IgD-negative memory B cell (primary cell): Measurements from ENCODE around the gene NUAK1. TPM values are rescaled to one million over a fixed set of nuclear protein-coding genes. Genes with fewer than 3 reads are reported as not detected.

Experiments used
- H3K27ac Mint-ChIP-seq, 3 donors: one replicate each; pipeline ENCODE4 v1.8.0; 2020 to 2022; ENCODE audit warnings: mild to moderate bottlenecking in 3 of 3, mixed read lengths in 3 of 3, moderate library complexity in 1 of 3
- H3K27me3 Mint-ChIP-seq: one replicate; pipeline ENCODE4 v1.8.0; 2021; ENCODE audit warnings: mixed read lengths
- H3K36me3 Mint-ChIP-seq: one replicate; pipeline ENCODE4 v1.8.0; 2020; ENCODE audit warnings: mild to moderate bottlenecking, mixed read lengths
- H3K4me1 Mint-ChIP-seq, 3 donors: one replicate each; pipeline ENCODE4 v1.8.0; 2020 to 2022; ENCODE audit warnings: mixed read lengths in 3 of 3, mild to moderate bottlenecking in 1 of 3
- H3K4me3 Mint-ChIP-seq, 4 donors: one replicate each; pipeline ENCODE4 v1.8.0; 2020 to 2022; ENCODE audit warnings: mild to moderate bottlenecking in 4 of 4, mixed read lengths in 4 of 4, moderate library complexity in 3 of 4
- H3K9me3 Mint-ChIP-seq, 3 donors: one replicate each; pipeline ENCODE4 v1.8.0; 2020 to 2021; ENCODE audit warnings: mixed read lengths in 3 of 3, mild to moderate bottlenecking in 1 of 3
- polyA plus RNA-seq: library from polyadenylated mRNA; unstranded; fragments of 300-500 nt; fragmentation: Illumina TruSeq; gene quantifications from one replicate; pipeline ENCODE4 v1.2.3, GENCODE V29; 2021

NUAK1 gene
- polyA plus RNA-seq, 1 donor from 2014 or later = not detected

DNA sequence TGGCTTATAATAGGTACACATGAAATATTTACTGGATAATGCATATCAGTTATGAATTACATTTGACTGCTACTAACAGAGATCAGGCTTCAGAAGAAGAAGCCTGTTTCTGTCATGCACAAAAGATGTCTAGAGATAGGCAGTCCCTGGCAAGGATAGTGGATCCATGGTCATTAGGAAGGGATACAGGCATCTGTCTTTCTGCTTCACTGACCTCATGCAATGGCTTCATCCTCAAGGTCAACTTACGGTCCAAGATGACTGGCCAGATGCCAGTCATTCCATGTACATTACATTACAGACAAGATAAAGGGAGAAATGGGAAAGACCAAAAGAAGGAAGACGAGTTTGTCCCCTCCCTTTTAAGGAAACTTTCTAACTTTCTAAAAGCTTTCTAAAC is 94.0 kb downstream of the NUAK1 start:
- no peaks in the 10 kb centered on the region for H3K4me1 Mint-ChIP-seq
- no peaks in the 10 kb centered on the region for H3K9me3 Mint-ChIP-seq
- H3K36me3 Mint-ChIP-seq = no peaks in the 10 kb centered on the region

DNA sequence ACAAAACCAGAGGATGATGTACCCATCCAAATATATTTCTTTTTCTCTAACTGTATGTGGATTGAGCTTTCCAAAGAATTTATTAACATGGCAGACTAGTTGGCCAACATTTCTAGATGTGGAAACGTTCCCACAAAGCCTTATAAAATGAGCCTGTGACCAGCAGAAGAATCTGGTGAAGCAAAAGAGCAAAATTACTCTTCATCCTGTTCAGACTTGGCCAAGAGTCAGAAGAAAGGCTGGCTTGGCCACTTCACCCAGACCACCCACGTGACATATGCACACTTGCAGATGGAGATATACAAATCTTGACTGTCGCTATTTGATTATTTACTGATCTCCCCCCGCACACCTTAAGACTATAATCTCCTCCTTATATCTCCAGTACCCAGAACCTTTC is 96.7 kb downstream of the NUAK1 start:
- Mint-ChIP-seq H3K36me3 (no peaks in the 10 kb centered on the region), H3K4me3 (no peak overlapping the region)

More for the DNA sequence above, 94.0 kb downstream of the NUAK1 start:
- H3K4me3 Mint-ChIP-seq = peak overlapping the region in 1 of 4 donors; percentile 1
- H3K27me3 Mint-ChIP-seq = peaks cover 10% of the 10 kb centered on the region
- peak overlapping the region in 1 of 3 donors; percentile 7 for H3K27ac Mint-ChIP-seq

DNA sequence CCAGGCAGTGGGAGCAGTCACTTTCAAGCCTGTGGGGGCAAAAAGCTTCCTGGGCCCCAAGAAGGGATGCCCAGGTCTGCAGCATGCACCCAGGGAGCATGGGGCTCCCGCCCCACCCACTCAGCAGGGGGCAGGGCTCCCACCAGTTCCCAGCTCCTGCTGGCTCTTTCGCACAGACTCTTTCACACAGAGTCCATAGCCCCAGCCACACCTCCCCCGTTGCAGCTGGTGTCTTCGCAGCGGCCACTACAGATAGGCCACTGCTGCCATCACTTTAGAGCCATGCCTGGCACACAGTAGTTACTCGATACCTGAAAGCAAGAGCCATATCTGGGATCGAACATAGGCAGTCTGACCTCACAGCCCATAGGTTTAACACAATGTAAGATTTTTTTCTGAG is 98.2 kb downstream of the NUAK1 start:
- Mint-ChIP-seq H3K4me1 (no peaks in the 10 kb centered on the region), H3K9me3 (no peaks in the 10 kb centered on the region), H3K36me3 (no peaks in the 10 kb centered on the region), H3K27me3 (peaks cover 4% of the 10 kb centered on the region), H3K27ac (no peak overlapping the region), H3K4me3 (no peak overlapping the region)

More for the DNA sequence above, 96.7 kb downstream of the NUAK1 start:
- Mint-ChIP-seq H3K4me1 (no peaks in the 10 kb centered on the region), H3K27ac (no peak overlapping the region), H3K27me3 (peaks cover 3% of the 10 kb centered on the region), H3K9me3 (no peaks in the 10 kb centered on the region)

DNA sequence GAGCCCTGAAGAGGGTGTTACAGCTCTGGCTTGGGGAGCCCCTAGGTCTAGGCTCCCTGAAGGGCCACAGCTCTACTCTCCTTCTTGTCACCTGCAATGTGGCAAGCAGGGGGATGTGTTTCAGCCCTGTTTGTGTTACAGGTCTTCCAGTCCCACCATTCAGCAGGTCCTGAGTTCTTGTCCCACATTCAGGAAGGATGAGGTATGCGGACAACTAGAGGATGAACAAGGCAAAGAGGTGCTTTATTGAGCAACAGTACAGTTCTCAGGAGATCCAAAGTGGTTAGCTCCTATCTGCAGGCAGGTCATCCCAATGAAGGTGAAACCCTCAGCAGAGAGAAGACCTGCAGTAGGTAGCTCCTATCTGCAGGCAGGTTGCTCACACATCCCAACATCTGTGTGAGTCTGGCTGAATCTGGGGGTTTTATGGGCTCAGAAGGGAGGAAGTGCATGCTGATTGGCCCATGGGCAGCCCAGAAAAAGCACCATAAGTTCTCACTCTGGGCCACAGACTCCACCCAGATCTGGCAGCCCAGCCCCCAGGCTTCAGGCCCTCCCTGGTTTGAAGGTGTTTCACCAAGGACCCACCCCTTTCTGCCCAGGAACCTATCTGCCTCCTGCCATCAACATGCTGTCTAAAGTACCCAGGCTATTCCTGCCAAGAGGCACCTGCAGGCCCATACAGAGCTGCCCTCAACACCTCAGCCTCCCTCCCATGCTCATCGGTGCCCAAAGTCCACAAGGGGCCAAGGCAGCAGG is 98.9 kb downstream of the NUAK1 start:
- Mint-ChIP-seq H3K36me3 (no peaks in the 10 kb centered on the region), H3K4me1 (no peaks in the 10 kb centered on the region), H3K4me3 (no peak overlapping the region), H3K9me3 (no peaks in the 10 kb centered on the region), H3K27me3 (peaks cover 4% of the 10 kb centered on the region), H3K27ac (no peak overlapping the region)

DNA sequence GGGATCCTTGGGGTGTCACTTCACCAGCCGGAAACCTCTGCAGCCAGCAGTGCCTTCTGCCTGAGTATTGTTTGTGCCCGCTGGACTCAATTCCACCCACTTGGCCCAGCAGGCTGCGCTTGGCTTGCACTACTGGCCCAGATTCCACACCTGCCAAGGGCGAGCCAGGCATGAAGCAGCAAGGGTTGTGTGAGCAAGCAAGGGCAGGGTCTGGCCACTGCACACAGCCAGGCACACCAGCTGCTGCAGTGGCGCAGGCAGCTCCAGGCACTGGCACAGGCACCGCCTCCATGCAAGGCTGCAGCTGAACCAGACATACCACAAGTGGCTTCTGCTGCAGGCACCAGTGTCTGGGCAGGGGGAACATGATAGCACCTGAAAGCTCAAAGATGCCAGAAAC is 99.5 kb downstream of the NUAK1 start:
- peaks cover 4% of the 10 kb centered on the region for H3K27me3 Mint-ChIP-seq
- no peaks in the 10 kb centered on the region for H3K9me3 Mint-ChIP-seq
- H3K27ac Mint-ChIP-seq = no peak overlapping the region
- no peak overlapping the region for H3K4me3 Mint-ChIP-seq
- no peaks in the 10 kb centered on the region for H3K4me1 Mint-ChIP-seq
- H3K36me3 Mint-ChIP-seq = no peaks in the 10 kb centered on the region

DNA sequence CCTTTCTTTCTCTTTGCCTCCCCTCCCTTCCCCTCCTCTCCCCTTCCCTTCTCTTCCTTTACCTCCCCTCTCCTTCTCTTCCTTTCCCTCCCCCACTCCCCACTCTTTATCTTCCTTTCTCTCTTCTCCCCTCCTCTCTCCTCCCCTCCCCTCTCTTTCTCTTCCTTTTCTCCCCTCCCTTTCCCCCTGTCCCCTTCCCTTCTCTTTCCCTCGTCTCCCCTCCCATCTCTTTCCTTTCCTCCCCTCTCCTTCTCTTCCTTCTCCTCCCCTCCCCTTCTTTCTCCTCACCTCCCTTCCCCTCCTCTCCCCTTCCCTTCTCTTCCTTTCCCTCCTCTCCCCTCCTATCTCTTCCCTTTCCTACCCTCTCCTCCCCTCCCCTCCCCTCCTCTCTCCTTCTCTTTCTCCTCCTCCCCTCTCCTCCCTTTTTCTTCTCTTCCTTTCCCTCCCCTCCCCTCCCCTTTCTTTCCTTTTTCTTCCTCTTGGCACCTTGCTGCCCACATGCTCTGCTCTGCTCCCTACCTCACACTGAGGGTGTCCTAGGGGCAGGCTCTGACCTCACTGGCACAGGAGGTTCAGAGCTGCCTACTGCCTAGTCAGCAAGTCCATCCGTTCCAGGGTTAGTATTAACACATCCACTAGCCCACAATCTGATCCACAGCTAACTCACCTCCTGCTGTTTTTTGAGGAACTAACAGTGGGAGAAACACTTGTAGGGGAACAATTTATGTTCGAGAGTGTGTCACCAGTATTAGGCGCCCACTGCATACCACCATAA is 101.0 kb downstream of the NUAK1 start:
- Mint-ChIP-seq H3K36me3 (no peaks in the 10 kb centered on the region), H3K4me1 (no peaks in the 10 kb centered on the region), H3K9me3 (no peaks in the 10 kb centered on the region), H3K4me3 (no peak overlapping the region), H3K27me3 (peaks cover 4% of the 10 kb centered on the region), H3K27ac (no peak overlapping the region)

- H3K4me3 Mint-ChIP-seq = no peak overlapping the region
- H3K9me3 Mint-ChIP-seq = no peaks in the 10 kb centered on the region
Measured at GRCh38 chr12:106035421-106035820, 103.3 kb downstream of the NUAK1 start.

DNA sequence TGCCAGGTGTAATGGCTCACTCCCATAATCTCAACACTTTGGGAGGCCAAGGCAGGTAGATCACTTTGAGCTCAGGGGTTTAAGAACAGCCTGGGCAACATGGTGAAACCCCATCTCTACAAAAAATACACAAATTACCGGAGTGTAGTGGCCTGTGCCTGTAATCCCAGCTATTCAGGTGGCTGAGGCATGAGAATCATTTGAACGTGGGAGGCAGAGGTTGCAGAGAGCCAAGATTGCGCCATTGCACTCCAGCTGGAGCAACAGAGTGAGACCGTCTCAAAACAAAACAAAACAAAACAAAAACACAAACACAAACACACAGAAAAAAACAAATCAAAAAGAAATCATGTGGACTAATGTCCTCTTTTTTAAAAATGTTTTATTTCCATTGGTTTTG is 104.4 kb downstream of the NUAK1 start:
- no peak overlapping the region for H3K4me3 Mint-ChIP-seq
- no peaks in the 10 kb centered on the region for H3K9me3 Mint-ChIP-seq
- H3K4me1 Mint-ChIP-seq = peaks cover 0 to 2% (median 0%) of the 10 kb centered on the region in 3 donors
- H3K27ac Mint-ChIP-seq = no peak overlapping the region
- H3K27me3 Mint-ChIP-seq = peaks cover 3% of the 10 kb centered on the region
- no peaks in the 10 kb centered on the region for H3K36me3 Mint-ChIP-seq

More at GRCh38 chr12:106035421-106035820, 103.3 kb downstream of the NUAK1 start:
- Mint-ChIP-seq H3K27ac (no peak overlapping the region), H3K27me3 (peaks cover 3% of the 10 kb centered on the region), H3K36me3 (no peaks in the 10 kb centered on the region), H3K4me1 (no peaks in the 10 kb centered on the region)

GRCh38 chr12:106033161-106033675 is 105.5 kb downstream of the NUAK1 start:
- Mint-ChIP-seq H3K9me3 (no peaks in the 10 kb centered on the region), H3K4me1 (peaks cover 0 to 2% (median 0%) of the 10 kb centered on the region in 3 donors), H3K27me3 (peaks cover 2% of the 10 kb centered on the region), H3K27ac (no peak overlapping the region), H3K36me3 (no peaks in the 10 kb centered on the region), H3K4me3 (no peak overlapping the region)

DNA sequence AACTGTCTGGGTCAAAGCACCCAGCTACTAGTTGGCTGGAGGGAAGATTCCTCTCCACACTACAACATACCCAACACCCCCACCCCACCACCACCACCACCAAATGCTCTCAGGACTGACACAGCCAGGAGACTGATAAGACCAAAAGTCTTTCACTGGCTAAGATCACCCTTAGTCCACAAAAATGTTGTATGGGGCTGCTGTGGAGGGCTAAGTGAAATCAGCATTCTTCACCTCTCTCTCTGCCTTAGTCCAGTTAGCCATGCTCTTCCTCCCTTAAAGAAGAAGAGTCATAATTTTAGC is 106.2 kb downstream of the NUAK1 start:
- H3K4me1 Mint-ChIP-seq = peaks cover 0 to 2% (median 0%) of the 10 kb centered on the region in 3 donors
- H3K9me3 Mint-ChIP-seq = no peaks in the 10 kb centered on the region
- peaks cover 2% of the 10 kb centered on the region for H3K27me3 Mint-ChIP-seq
- H3K4me3 Mint-ChIP-seq = no peak overlapping the region
- H3K36me3 Mint-ChIP-seq = no peaks in the 10 kb centered on the region
- H3K27ac Mint-ChIP-seq = no peak overlapping the region

GRCh38 chr12:106031761-106032622 is 106.8 kb downstream of the NUAK1 start:
- Mint-ChIP-seq H3K27ac (no peak overlapping the region), H3K4me3 (no peak overlapping the region)

DNA sequence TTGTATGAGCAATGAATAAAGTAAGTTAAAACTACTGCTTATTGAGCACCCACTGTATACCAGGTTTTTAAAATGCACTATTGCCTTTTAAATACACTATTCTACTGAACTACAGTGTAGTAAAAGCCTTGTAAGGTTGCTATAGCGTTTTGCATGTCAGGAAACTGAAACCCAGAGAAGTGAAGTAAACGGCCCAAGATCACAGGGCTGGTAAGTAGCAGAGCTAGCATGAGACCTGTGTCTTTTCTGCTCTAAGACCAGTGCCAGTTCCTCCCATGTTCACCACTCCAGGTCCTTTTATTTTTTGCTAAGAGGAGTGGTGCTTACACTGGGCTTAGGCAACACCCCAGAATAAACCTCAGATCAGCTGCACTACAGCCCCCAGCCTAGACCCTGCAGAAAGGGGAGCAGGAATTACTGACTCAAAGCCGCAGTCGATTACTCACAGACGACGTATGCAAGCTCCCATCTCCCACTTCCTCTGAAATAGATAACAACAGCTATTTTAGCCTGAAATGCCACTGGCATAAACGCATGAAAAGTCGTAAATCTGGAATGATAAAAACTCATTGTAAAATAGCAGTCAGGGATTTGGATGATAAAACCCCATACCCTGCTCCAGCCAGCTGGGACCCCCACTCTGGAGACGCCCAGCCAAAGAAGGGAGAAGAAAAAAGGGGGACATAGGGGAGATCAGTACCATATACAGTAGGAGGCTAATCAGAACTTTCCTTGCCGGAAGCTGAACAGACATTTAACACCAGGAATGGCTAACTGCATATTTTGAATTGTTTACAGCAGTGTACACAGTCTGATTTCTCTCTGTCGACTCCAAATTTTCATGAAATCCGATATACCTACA is 108.3 kb downstream of the NUAK1 start:
- H3K4me1 Mint-ChIP-seq = peaks cover 0 to 2% (median 0%) of the 10 kb centered on the region in 3 donors
- H3K9me3 Mint-ChIP-seq = no peaks in the 10 kb centered on the region
- no peaks in the 10 kb centered on the region for H3K36me3 Mint-ChIP-seq
- H3K27ac Mint-ChIP-seq = no peak overlapping the region
- no peak overlapping the region for H3K4me3 Mint-ChIP-seq
- H3K27me3 Mint-ChIP-seq = no peaks in the 10 kb centered on the region

More at GRCh38 chr12:106031761-106032622, 106.8 kb downstream of the NUAK1 start:
- Mint-ChIP-seq H3K9me3 (no peaks in the 10 kb centered on the region), H3K27me3 (peaks cover 2% of the 10 kb centered on the region), H3K36me3 (no peaks in the 10 kb centered on the region), H3K4me1 (peaks cover 0 to 2% (median 0%) of the 10 kb centered on the region in 3 donors)

GRCh38 chr12:106029532-106029931 is 109.2 kb downstream of the NUAK1 start:
- H3K9me3 Mint-ChIP-seq = no peaks in the 10 kb centered on the region
- no peak overlapping the region for H3K4me3 Mint-ChIP-seq
- H3K27me3 Mint-ChIP-seq = no peaks in the 10 kb centered on the region
- H3K4me1 Mint-ChIP-seq = peaks cover 0 to 2% (median 0%) of the 10 kb centered on the region in 3 donors
- H3K36me3 Mint-ChIP-seq = no peaks in the 10 kb centered on the region
- no peak overlapping the region for H3K27ac Mint-ChIP-seq

GRCh38 chr12:106027911-106028310 is 110.8 kb downstream of the NUAK1 start:
- Mint-ChIP-seq H3K36me3 (no peaks in the 10 kb centered on the region), H3K27ac (no peak overlapping the region), H3K9me3 (no peaks in the 10 kb centered on the region), H3K4me1 (peaks cover 0 to 2% (median 0%) of the 10 kb centered on the region in 3 donors), H3K27me3 (no peaks in the 10 kb centered on the region), H3K4me3 (no peak overlapping the region)
